A673 (cell line): ENCODE data around the gene UQCRHL. TPM values are rescaled to one million over a fixed set of nuclear protein-coding genes. Genes with fewer than 3 reads are reported as not detected.

Experiments
- BruUV-seq: library from RNA; stranded (reverse); fragments of 400-500 nt; replicated peaks from 2 replicates; lab custom pipeline; 2021; lab: Mats Ljungman, UMichigan
- CTCF ChIA-PET: fragments of 300-600 bp; sonication (Branson Sonifier 250); formaldehyde crosslinking; loops from one replicate; lab custom pipeline; 2022; ENCODE audit warnings: antibody characterized with exemption; lab: Charles Lee
- POLR2A ChIA-PET: fragments of 300-600 bp; sonication (Branson Sonifier 250); formaldehyde crosslinking; loops from one replicate; lab custom pipeline; 2022; ENCODE audit warnings: antibody characterized with exemption; ENCODE audit not compliant: low non-redundant PET; lab: Charles Lee
- DNase-seq: peaks from one replicate; pipeline ENCODE4 v3.0.0-alpha.2; 2015; ENCODE audit warnings: low spot score
- H3K27ac ChIP-seq: fragments of 200-600 bp; sonication (generic); 2 replicates; pipeline ENCODE4 v1.5.1; 2016; ENCODE audit warnings: mixed run types, low read depth, mild to moderate bottlenecking, mixed read lengths, antibody characterized with exemption, low read length; ENCODE audit not compliant: poor library complexity, severe bottlenecking
- H3K27me3 ChIP-seq: fragments of 200-600 bp; sonication (generic); replicated peaks from 2 replicates; pipeline ENCODE4 v1.6.1; 2017; ENCODE audit warnings: mixed run types, low read depth, mild to moderate bottlenecking, mixed read lengths, antibody characterized with exemption, low read length; ENCODE audit not compliant: insufficient read depth, poor library complexity
- H3K36me3 ChIP-seq: fragments of 200-600 bp; sonication (generic); 2 replicates; pipeline ENCODE4 v1.6.1; 2016; ENCODE audit warnings: mixed run types, mild to moderate bottlenecking, mixed read lengths, antibody characterized with exemption, low read length; ENCODE audit not compliant: insufficient read depth, poor library complexity, severe bottlenecking
- H3K4me1 ChIP-seq: fragments of 200-600 bp; sonication (generic); 2 replicates; pipeline ENCODE4 v1.6.1; 2017; ENCODE audit warnings: mixed run types, mild to moderate bottlenecking, mixed read lengths, antibody characterized with exemption, low read length; ENCODE audit not compliant: insufficient read depth, poor library complexity, severe bottlenecking
- H3K4me3 ChIP-seq: fragments of 200-600 bp; sonication (generic); 2 replicates; pipeline ENCODE4 v1.5.1; 2016; ENCODE audit warnings: low read depth, mixed run types, mild to moderate bottlenecking, mixed read lengths, low read length; ENCODE audit not compliant: poor library complexity, severe bottlenecking
- H3K9me3 ChIP-seq: fragments of 200-600 bp; sonication (generic); 2 replicates; pipeline ENCODE4 v1.6.1; 2016; ENCODE audit warnings: mixed run types, low read depth, mild to moderate bottlenecking, mixed read lengths, antibody characterized with exemption, low read length; ENCODE audit not compliant: poor library complexity, severe bottlenecking
- CTCF ChIP-seq: fragments of 300-800, 200-600 bp; sonication (generic); conservative IDR thresholded peaks from 2 replicates; pipeline ENCODE4 v1.5.1; 2017; ENCODE audit warnings: low read depth, mild to moderate bottlenecking, antibody characterized with exemption, low read length, moderate library complexity, mixed read lengths
- EZH2 ChIP-seq: fragments of 200-600 bp; sonication (generic); IDR thresholded peaks from 2 replicates; pipeline ENCODE4 v1.6.1; 2017; ENCODE audit warnings: borderline replicate concordance, low read depth, mild to moderate bottlenecking, mixed read lengths, antibody characterized with exemption, low read length; ENCODE audit not compliant: poor library complexity, severe bottlenecking
- intact Hi-C: fragments of 100-400 bp; cut with micrococcal nuclease; formaldehyde crosslinking; loops from one replicate; pipeline ENCODE4 v1.10.0; 2022; ENCODE audit not compliant: unreplicated experiment
- total RNA-seq: library from RNA; stranded (reverse); gene quantifications from 2 replicates; pipeline ENCODE4 v1.2.3, GENCODE V29; 2021

UQCRHL gene
- total RNA-seq, 1 experiment from 2014 or later: 4.1 TPM

GRCh38 chr1:15760520-15761211 lies 46.8 kb downstream of the UQCRHL start:
- intact Hi-C loops: no loop called here
- Histone ChIP-seq H3K27ac (peak overlapping the region; percentile 53), H3K9me3 (no peaks in the 10 kb centered on the region), H3K4me3 (peak overlapping the region; percentile 11), H3K4me1 (peaks cover 24% of the 10 kb centered on the region), H3K27me3 (no peaks in the 10 kb centered on the region), H3K36me3 (peaks cover 4% of the 10 kb centered on the region)
- TF ChIP-seq CTCF (no peak), EZH2 (no peak)
- DNase-seq: peak; percentile 81
- no TSS peak for BruUV-seq
- POLR2A ChIA-PET: interaction anchor here (0.6 kb wide), 1 partner anchor 57 kb away, joined by 4 read pairs; no protein-coding TSS in a partner anchor
- CTCF ChIA-PET: interaction anchor here (0.5 kb wide), 1 partner anchor 164 kb away, joined by 5 read pairs; no protein-coding TSS in a partner anchor

GRCh38 chr1:15758953-15759661 lies 48.3 kb downstream of the UQCRHL start:
- intact Hi-C loops: no loop called here

More at GRCh38 chr1:15758953-15759661, 48.3 kb downstream of the UQCRHL start:
- H3K4me3 ChIP-seq: peak overlapping the region; percentile 85
- BruUV-seq: no TSS peak
- POLR2A ChIA-PET: no interaction called here
- H3K27me3 ChIP-seq: no peaks in the 10 kb centered on the region
- no peak for TF ChIP-seq CTCF
- TF ChIP-seq EZH2: no peak
- CTCF ChIA-PET: no interaction called here
- no peaks in the 10 kb centered on the region for H3K9me3 ChIP-seq
- H3K36me3 ChIP-seq: no peaks in the 10 kb centered on the region
- peaks cover 24% of the 10 kb centered on the region for H3K4me1 ChIP-seq
- peak overlapping the region; percentile 83 for H3K27ac ChIP-seq
- no peak for DNase-seq
